HCT116 (cell line): ENCODE data around the gene MYL3. TPM values are rescaled to one million over a fixed set of nuclear protein-coding genes. Genes with fewer than 3 reads are reported as not detected.

Experiments used
- ATAC-seq: fragments of 200-7000 bp; cut with Tn5 transposase; 2 replicates; pipeline ENCODE4 v1.9.1; 2020; ENCODE audit warnings: mild to moderate bottlenecking, moderate library complexity
- BruUV-seq: library from RNA; stranded (reverse); fragments of 400-500 nt; replicated peaks from 2 replicates; lab custom pipeline; 2021; lab: Mats Ljungman, UMichigan
- CTCF ChIA-PET: fragments of 300-600 bp; sonication (Branson Sonifier 250); formaldehyde crosslinking; loops from one replicate; lab custom pipeline; 2021; ENCODE audit warnings: antibody characterized with exemption; lab: Charles Lee
- POLR2A ChIA-PET: fragments of 300-600, 350-600 bp; sonication (Branson Sonifier 250); formaldehyde crosslinking; loops from one replicate; lab custom pipeline; 2021; ENCODE audit warnings: antibody characterized with exemption; lab: Charles Lee
- RAD21 ChIA-PET, 2 experiments: fragments of 300-600 bp; sonication (Branson Sonifier 250); formaldehyde crosslinking; loops; one replicate each; lab custom pipeline; 2023; ENCODE audit warnings: low total read pairs in 2 of 2; ENCODE audit not compliant: uncharacterized antibody in 2 of 2, unreplicated experiment in 2 of 2, low non-redundant PET in 1 of 2; lab: Charles Lee
- DNase-seq: peaks from one replicate; pipeline ENCODE4 v3.0.0-alpha.2; 2010; ENCODE audit warnings: low read depth, low spot score
- H2AFZ ChIP-seq: fragments of 200-600 bp; shearing (Covaris generic), sonication (generic); 2 replicates; pipeline ENCODE4 v1.6.1; 2017; ENCODE audit warnings: low read depth, mixed run types, mixed read lengths, antibody characterized with exemption, low read length; ENCODE audit not compliant: poor library complexity, severe bottlenecking
- H3K27ac ChIP-seq: 2 replicates; pipeline ENCODE4 v1.5.1; 2012; ENCODE audit warnings: low read depth, low read length
- H3K27me3 ChIP-seq: fragments of 200-600 bp; sonication (generic); 2 replicates; pipeline ENCODE4 v1.6.1; 2016; ENCODE audit warnings: mixed run types, low read length, mixed read lengths; ENCODE audit not compliant: insufficient read depth
- H3K36me3 ChIP-seq, 2 experiments: fragments of 200-500 bp in 1 of 2; fragments of 200-600 bp in 1 of 2; sonication (Bioruptor generic) in 1 of 2; sonication (generic) in 1 of 2; 2 replicates each; pipeline versions ENCODE4 v1.5.1 to v1.6.1; 2014 to 2016; ENCODE audit warnings: low read length in 2 of 2, inconsistent platforms in 1 of 2, mixed read lengths in 1 of 2, mixed run types in 1 of 2; ENCODE audit not compliant: insufficient read depth in 2 of 2, control insufficient read depth in 1 of 2
- H3K4me1 ChIP-seq, 2 experiments: fragments of 200-600 bp in 1 of 2; sonication (generic) in 1 of 2; 2 replicates each; pipeline versions ENCODE4 v1.5.1 to v1.6.1; 2012 to 2017; ENCODE audit warnings: low read length in 2 of 2, inconsistent platforms in 1 of 2, mild to moderate bottlenecking in 1 of 2, mixed read lengths in 1 of 2, mixed run types in 1 of 2, moderate library complexity in 1 of 2; ENCODE audit not compliant: insufficient read depth in 2 of 2, control insufficient read depth in 1 of 2
- H3K4me2 ChIP-seq: fragments of 200-600 bp; sonication (generic); 2 replicates; pipeline ENCODE4 v1.6.1; 2017; ENCODE audit warnings: mixed run types, low read length, mixed read lengths
- H3K4me3 ChIP-seq, 2 experiments: fragments of 200-600 bp in 1 of 2; sonication (generic) in 1 of 2; replicated peaks in 1 of 2; 2 replicates each; pipeline ENCODE4 v1.5.1; 2011 to 2016; ENCODE audit warnings: low read length in 2 of 2, control low read depth in 1 of 2, low read depth in 1 of 2, mild to moderate bottlenecking in 1 of 2, mixed read lengths in 1 of 2, mixed run types in 1 of 2
- H3K79me2 ChIP-seq: fragments of 200-600 bp; sonication (generic); 2 replicates; pipeline ENCODE4 v1.6.1; 2017; ENCODE audit warnings: mild to moderate bottlenecking, mixed run types, low read length, moderate library complexity, mixed read lengths; ENCODE audit not compliant: insufficient read depth
- H3K9ac ChIP-seq: fragments of 200-600 bp; sonication (generic); 2 replicates; pipeline ENCODE4 v1.6.1; 2016; ENCODE audit warnings: low read length, mixed read lengths
- H3K9me2 ChIP-seq: fragments of 200-600 bp; sonication (generic), shearing (Covaris generic); 2 replicates; pipeline ENCODE4 v1.6.1; 2017; ENCODE audit warnings: mixed run types, mild to moderate bottlenecking, moderate library complexity; ENCODE audit not compliant: insufficient read depth
- H3K9me3 ChIP-seq, 2 experiments: fragments of 200-500 bp in 1 of 2; fragments of 200-600 bp in 1 of 2; sonication (Bioruptor generic) in 1 of 2; sonication (generic) in 1 of 2; 2 replicates each; pipeline ENCODE4 v1.6.1; 2014 to 2017; ENCODE audit warnings: low read length in 2 of 2, mixed read lengths in 2 of 2, inconsistent platforms in 1 of 2, low read depth in 1 of 2, mild to moderate bottlenecking in 1 of 2, mixed run types in 1 of 2, moderate library complexity in 1 of 2; ENCODE audit not compliant: control insufficient read depth in 1 of 2, insufficient read depth in 1 of 2
- H4K20me1 ChIP-seq: fragments of 200-600 bp; sonication (generic), shearing (Covaris generic); 2 replicates; pipeline ENCODE4 v1.6.1; 2017; ENCODE audit warnings: mixed run types, mild to moderate bottlenecking, moderate library complexity; ENCODE audit not compliant: insufficient read depth
- CBX3 ChIP-seq: IDR thresholded peaks from 2 replicates; pipeline ENCODE4 v1.6.1; 2012; ENCODE audit warnings: low read depth
- CEBPB ChIP-seq: IDR thresholded peaks from 2 replicates; pipeline ENCODE4 v1.6.1; 2012; ENCODE audit warnings: low read depth
- CTCF ChIP-seq, 3 experiments: fragments of 200-600 bp in 1 of 3; sonication (generic) in 1 of 3; IDR thresholded peaks in 2 of 3; conservative IDR thresholded peaks in 1 of 3; 2 replicates each; pipeline ENCODE4 v1.5.1; 2012 to 2017; ENCODE audit warnings: low read depth in 2 of 3, low read length in 2 of 3, antibody characterized with exemption in 1 of 3, borderline replicate concordance in 1 of 3, control low read depth in 1 of 3, mild to moderate bottlenecking in 1 of 3, mixed read lengths in 1 of 3, mixed run types in 1 of 3, moderate library complexity in 1 of 3; ENCODE audit not compliant: insufficient read depth in 1 of 3
- EGR1 ChIP-seq: IDR thresholded peaks from 2 replicates; pipeline ENCODE4 v1.6.1; 2012; ENCODE audit warnings: low read depth
- ELF1 ChIP-seq: IDR thresholded peaks from 2 replicates; pipeline ENCODE4 v1.6.1; 2012; ENCODE audit warnings: low read depth, borderline replicate concordance
- EZH2 ChIP-seq: fragments of 200-600 bp; sonication (generic); IDR thresholded peaks from 2 replicates; pipeline ENCODE4 v1.6.1; 2017; ENCODE audit warnings: antibody characterized with exemption, mixed run types
- EZH2phosphoT487 ChIP-seq: fragments of 200-600 bp; IDR thresholded peaks from 2 replicates; pipeline ENCODE4 v1.6.1; 2018; ENCODE audit warnings: antibody characterized with exemption, borderline replicate concordance
- FOSL1 ChIP-seq: IDR thresholded peaks from 2 replicates; pipeline ENCODE4 v1.6.1; 2012; ENCODE audit warnings: low read depth
- JUND ChIP-seq: IDR thresholded peaks from 2 replicates; pipeline ENCODE4 v1.6.1; 2012
- MAX ChIP-seq: IDR thresholded peaks from 2 replicates; pipeline ENCODE4 v1.6.1; 2012
- POLR2AphosphoS5 ChIP-seq: IDR thresholded peaks from 2 replicates; pipeline ENCODE4 v1.6.1; 2011; ENCODE audit warnings: mild to moderate bottlenecking, low read depth, low read length, moderate library complexity
- REST ChIP-seq: IDR thresholded peaks from 2 replicates; pipeline ENCODE4 v1.6.1; 2012; ENCODE audit warnings: low read depth
- SIN3A ChIP-seq: IDR thresholded peaks from 2 replicates; pipeline ENCODE4 v1.6.1; 2012; ENCODE audit warnings: low read depth
- SP1 ChIP-seq: IDR thresholded peaks from 2 replicates; pipeline ENCODE4 v1.6.1; 2012; ENCODE audit warnings: low read depth
- TCF7L2 ChIP-seq: IDR thresholded peaks from 2 replicates; pipeline ENCODE4 v1.7.0; 2011; ENCODE audit warnings: borderline replicate concordance, inconsistent platforms; ENCODE audit not compliant: insufficient read depth, insufficient read length; ENCODE audit errors: extremely low read depth
- YY1 ChIP-seq: IDR thresholded peaks from 2 replicates; pipeline ENCODE4 v1.6.1; 2011; ENCODE audit warnings: low read length, low read depth, moderate library complexity, mild to moderate bottlenecking; ENCODE audit not compliant: insufficient replicate concordance; ENCODE audit errors: extremely low read depth
- ZFX ChIP-seq: fragments of 450-650 bp; IDR thresholded peaks from 2 replicates; pipeline ENCODE4 v1.6.1; 2017
- intact Hi-C: fragments of 100-400 bp; cut with micrococcal nuclease; formaldehyde crosslinking; loops from 2 replicates; pipeline ENCODE4 v1.10.0; 2022
- total RNA-seq: library from RNA; stranded (reverse); gene quantifications from one replicate; pipeline ENCODE4 v1.2.1, GENCODE V29; 2021; ENCODE audit not compliant: unreplicated experiment
- TF ChIP-seq, protein P1 (sequence below): IDR thresholded peaks from 2 replicates; pipeline ENCODE4 v1.6.1; 2011; ENCODE audit warnings: mild to moderate bottlenecking, low read length, moderate library complexity; ENCODE audit not compliant: insufficient replicate concordance; ENCODE audit errors: extremely low read depth
- TF ChIP-seq, protein P2 (sequence below): IDR thresholded peaks from 2 replicates; pipeline ENCODE4 v1.6.1; 2012

Gene MYL3
- total RNA-seq, 1 experiment from 2014 or later = not detected

GRCh38 chr3:46898321-46899150 lies 35.3 kb upstream of the MYL3 start:
- Histone ChIP-seq H3K79me2 (no peaks in the 10 kb centered on the region), H3K4me1 (peaks cover 0 to 4% of the 10 kb centered on the region in 2 experiments; a peak in 2 of 4 replicates), H3K27ac (no peak overlapping the region), H3K4me3 (no peak overlapping the region), H4K20me1 (no peaks in the 10 kb centered on the region), H3K27me3 (no peaks in the 10 kb centered on the region), H3K36me3 (no peaks in the 10 kb centered on the region), H3K9me2 (no peaks in the 10 kb centered on the region), H3K9ac (no peak overlapping the region), H3K9me3 (no peaks in the 10 kb centered on the region), H2AFZ (no peak overlapping the region), H3K4me2 (no peak overlapping the region)
- ATAC-seq = no peak
- intact Hi-C loops = loop anchor here (5.0 kb wide), 1 partner anchor 411 kb away; no protein-coding TSS in a partner anchor
- RAD21 ChIA-PET = no interaction called here
- CTCF ChIA-PET = interaction anchor here (1.0 to 1.1 kb wide), 2 partner anchors 11 to 192 kb away, joined by 3 read pairs; no protein-coding TSS in a partner anchor
- DNase-seq = no peak
- BruUV-seq = no TSS peak
- POLR2A ChIA-PET = no interaction called here
- TF ChIP-seq EGR1 (no peak), JUND (no peak), CBX3 (no peak), REST (no peak), MAX (no peak), ELF1 (no peak), SIN3A (no peak), CTCF (IDR thresholded peaks at IDR 0.05 in 2 of 3, conservative IDR thresholded peaks at IDR 0.05 in 1 of 3; ENCODE audit: borderline replicate concordance in 1 of 3, insufficient read depth in 1 of 3, low read depth in 2 of 3, low read length in 2 of 3) (no peak), EZH2phosphoT487 (no peak), POLR2AphosphoS5 (no peak), SP1 (no peak), ZFX (no peak), CEBPB (no peak), YY1 (no peak), EZH2 (no peak), FOSL1 (no peak), TCF7L2 (no peak)
- TF ChIP-seq, protein P1, sequence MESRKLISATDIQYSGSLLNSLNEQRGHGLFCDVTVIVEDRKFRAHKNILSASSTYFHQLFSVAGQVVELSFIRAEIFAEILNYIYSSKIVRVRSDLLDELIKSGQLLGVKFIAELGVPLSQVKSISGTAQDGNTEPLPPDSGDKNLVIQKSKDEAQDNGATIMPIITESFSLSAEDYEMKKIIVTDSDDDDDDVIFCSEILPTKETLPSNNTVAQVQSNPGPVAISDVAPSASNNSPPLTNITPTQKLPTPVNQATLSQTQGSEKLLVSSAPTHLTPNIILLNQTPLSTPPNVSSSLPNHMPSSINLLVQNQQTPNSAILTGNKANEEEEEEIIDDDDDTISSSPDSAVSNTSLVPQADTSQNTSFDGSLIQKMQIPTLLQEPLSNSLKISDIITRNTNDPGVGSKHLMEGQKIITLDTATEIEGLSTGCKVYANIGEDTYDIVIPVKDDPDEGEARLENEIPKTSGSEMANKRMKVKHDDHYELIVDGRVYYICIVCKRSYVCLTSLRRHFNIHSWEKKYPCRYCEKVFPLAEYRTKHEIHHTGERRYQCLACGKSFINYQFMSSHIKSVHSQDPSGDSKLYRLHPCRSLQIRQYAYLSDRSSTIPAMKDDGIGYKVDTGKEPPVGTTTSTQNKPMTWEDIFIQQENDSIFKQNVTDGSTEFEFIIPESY = no peak
- TF ChIP-seq, protein P2, sequence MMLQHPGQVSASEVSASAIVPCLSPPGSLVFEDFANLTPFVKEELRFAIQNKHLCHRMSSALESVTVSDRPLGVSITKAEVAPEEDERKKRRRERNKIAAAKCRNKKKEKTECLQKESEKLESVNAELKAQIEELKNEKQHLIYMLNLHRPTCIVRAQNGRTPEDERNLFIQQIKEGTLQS = no peak
